ENCODE data around the gene GJD3. TPM values are rescaled to one million over a fixed set of nuclear protein-coding genes. Genes with fewer than 3 reads are reported as not detected.
A peak's percentile ranks its signal among the peaks of the same experiment; 100 is the strongest.

Gene GJD3
- total RNA-seq, 2 donors from 2014 or later = not detected

GRCh38 chr17:40333781-40334448 lies 30.6 kb downstream of the GJD3 start:
- no peak for DNase-seq
- H3K36me3 Mint-ChIP-seq (ENCODE audit: low read depth) = peaks cover 5% of the 10 kb centered on the region
- peaks cover 62% of the 10 kb centered on the region for H3K4me1 Mint-ChIP-seq
- H3K4me3 Mint-ChIP-seq = peak overlapping the region; percentile 60
- no peaks in the 10 kb centered on the region for H3K27me3 Mint-ChIP-seq
- H3K27ac Mint-ChIP-seq = peak overlapping the region; percentile 84
- H3K9me3 ChIP-seq (ENCODE audit: control insufficient read depth, low read length, poor library complexity, severe bottlenecking) = no peaks in the 10 kb centered on the region
- no peak for ATAC-seq

GRCh38 chr17:40331743-40332641 lies 32.5 kb downstream of the GJD3 start:
- no peaks in the 10 kb centered on the region for H3K9me3 ChIP-seq (ENCODE audit: control insufficient read depth, low read length, poor library complexity, severe bottlenecking)
- Mint-ChIP-seq H3K27ac (peak overlapping the region; percentile 99), H3K4me3 (peak overlapping the region; percentile 72), H3K36me3 (ENCODE audit: low read depth) (peaks cover 8% of the 10 kb centered on the region), H3K4me1 (peaks cover 64% of the 10 kb centered on the region), H3K27me3 (no peaks in the 10 kb centered on the region)
- ATAC-seq = no peak
- no peak for DNase-seq

- H3K9me3 ChIP-seq (ENCODE audit: control insufficient read depth, low read length, poor library complexity, severe bottlenecking) = no peaks in the 10 kb centered on the region
- DNase-seq (no peak), ATAC-seq (no peak)
- Mint-ChIP-seq H3K4me3 (peak overlapping the region; percentile 89), H3K4me1 (peaks cover 67% of the 10 kb centered on the region), H3K27ac (peak overlapping the region; percentile 99), H3K27me3 (no peaks in the 10 kb centered on the region), H3K36me3 (ENCODE audit: low read depth) (peaks cover 8% of the 10 kb centered on the region)
Measured at GRCh38 chr17:40330850-40331470, 33.6 kb downstream of the GJD3 start.

GRCh38 chr17:40329839-40330794 lies 34.4 kb downstream of the GJD3 start:
- Mint-ChIP-seq H3K27ac (peak overlapping the region; percentile 99), H3K27me3 (no peaks in the 10 kb centered on the region), H3K4me3 (peak overlapping the region; percentile 89), H3K36me3 (ENCODE audit: low read depth) (peaks cover 8% of the 10 kb centered on the region), H3K4me1 (peaks cover 74% of the 10 kb centered on the region)
- ATAC-seq (no peak), DNase-seq (no peak)
- no peaks in the 10 kb centered on the region for H3K9me3 ChIP-seq (ENCODE audit: control insufficient read depth, low read length, poor library complexity, severe bottlenecking)

- Mint-ChIP-seq H3K4me3 (peak overlapping the region; percentile 86), H3K27ac (peak overlapping the region; percentile 99), H3K36me3 (ENCODE audit: low read depth) (peaks cover 8% of the 10 kb centered on the region), H3K4me1 (peaks cover 74% of the 10 kb centered on the region), H3K27me3 (no peaks in the 10 kb centered on the region)
- H3K9me3 ChIP-seq (ENCODE audit: control insufficient read depth, low read length, poor library complexity, severe bottlenecking) = no peaks in the 10 kb centered on the region
- no peak for DNase-seq
- ATAC-seq = no peak
Measured at GRCh38 chr17:40328386-40328766, 36.2 kb downstream of the GJD3 start.

- H3K36me3 Mint-ChIP-seq (ENCODE audit: low read depth) = peaks cover 8% of the 10 kb centered on the region
- H3K9me3 ChIP-seq (ENCODE audit: control insufficient read depth, low read length, poor library complexity, severe bottlenecking) = no peaks in the 10 kb centered on the region
- peak overlapping the region; percentile 96 for H3K4me3 Mint-ChIP-seq
- no peaks in the 10 kb centered on the region for H3K27me3 Mint-ChIP-seq
- DNase-seq (no peak), ATAC-seq (no peak)
- H3K27ac Mint-ChIP-seq = peak overlapping the region; percentile 99
- peaks cover 76% of the 10 kb centered on the region for H3K4me1 Mint-ChIP-seq
Measured at GRCh38 chr17:40327735-40328385, 36.7 kb downstream of the GJD3 start.

GRCh38 chr17:40327244-40327729 lies 37.2 kb downstream of the GJD3 start:
- Mint-ChIP-seq H3K36me3 (ENCODE audit: low read depth) (peaks cover 6% of the 10 kb centered on the region), H3K27ac (peak overlapping the region; percentile 99), H3K27me3 (no peaks in the 10 kb centered on the region), H3K4me3 (peak overlapping the region; percentile 96), H3K4me1 (peaks cover 75% of the 10 kb centered on the region)
- no peak for DNase-seq
- no peaks in the 10 kb centered on the region for H3K9me3 ChIP-seq (ENCODE audit: control insufficient read depth, low read length, poor library complexity, severe bottlenecking)
- ATAC-seq = no peak

GRCh38 chr17:40326832-40327199 lies 37.7 kb downstream of the GJD3 start:
- Mint-ChIP-seq H3K4me1 (peaks cover 78% of the 10 kb centered on the region), H3K27me3 (no peaks in the 10 kb centered on the region), H3K27ac (peak overlapping the region; percentile 99), H3K4me3 (peak overlapping the region; percentile 96), H3K36me3 (ENCODE audit: low read depth) (peaks cover 6% of the 10 kb centered on the region)
- no peak for ATAC-seq
- no peaks in the 10 kb centered on the region for H3K9me3 ChIP-seq (ENCODE audit: control insufficient read depth, low read length, poor library complexity, severe bottlenecking)
- DNase-seq = no peak

- H3K9me3 ChIP-seq (ENCODE audit: control insufficient read depth, low read length, poor library complexity, severe bottlenecking) = no peaks in the 10 kb centered on the region
- peaks cover 6% of the 10 kb centered on the region for H3K36me3 Mint-ChIP-seq (ENCODE audit: low read depth)
- peak overlapping the region; percentile 99 for H3K27ac Mint-ChIP-seq
- ATAC-seq (peak; percentile 28), DNase-seq (peak; percentile 42 to 62 (median 57))
- H3K27me3 Mint-ChIP-seq = no peaks in the 10 kb centered on the region
- H3K4me1 Mint-ChIP-seq = peaks cover 74% of the 10 kb centered on the region
- H3K4me3 Mint-ChIP-seq = peak overlapping the region; percentile 96
Measured at GRCh38 chr17:40326014-40326831, 38.3 kb downstream of the GJD3 start.

- no peaks in the 10 kb centered on the region for H3K27me3 Mint-ChIP-seq
- DNase-seq (peak in 1 of 3 donors; percentile 44), ATAC-seq (peak; percentile 6)
- peak overlapping the region; percentile 99 for H3K27ac Mint-ChIP-seq
- H3K9me3 ChIP-seq (ENCODE audit: control insufficient read depth, low read length, poor library complexity, severe bottlenecking) = no peaks in the 10 kb centered on the region
- peak overlapping the region; percentile 96 for H3K4me3 Mint-ChIP-seq
- peaks cover 74% of the 10 kb centered on the region for H3K4me1 Mint-ChIP-seq
- H3K36me3 Mint-ChIP-seq (ENCODE audit: low read depth) = peaks cover 6% of the 10 kb centered on the region
Measured at GRCh38 chr17:40325156-40326013, 39.2 kb downstream of the GJD3 start.
